GM18951 (cell line): ENCODE results near the gene NEUROD2.

Source experiments
- POLR2A ChIP-seq: IDR thresholded peaks from 4 replicates; pipeline ENCODE4 v1.6.1; 2011; ENCODE audit warnings: mild to moderate bottlenecking; ENCODE audit not compliant: insufficient read length, insufficient read depth; ENCODE audit errors: extremely low read depth
- in situ Hi-C: fragments of 300-500 bp; cut with MboI; formaldehyde crosslinking; loops from one replicate; pipeline ENCODE4 v1.12.0; 2022; ENCODE audit warnings: low sequenced_read_pairs, mixed read lengths, inconsistent platforms; ENCODE audit not compliant: unreplicated experiment

Gene NEUROD2

GRCh38 chr17:39621523-39622379 lies 14.0 kb upstream of the NEUROD2 start:
- no peak for TF ChIP-seq POLR2A
- in situ Hi-C loops: no loop called here

- TF ChIP-seq POLR2A: no peak
- in situ Hi-C loops: no loop called here
Measured at GRCh38 chr17:39619786-39620101, 12.0 kb upstream of the NEUROD2 start.

- TF ChIP-seq POLR2A: no peak
- in situ Hi-C loops: no loop called here
Measured at GRCh38 chr17:39618956-39619785, 11.5 kb upstream of the NEUROD2 start.

- in situ Hi-C loops: no loop called here
Measured at GRCh38 chr17:39618246-39618913, 10.7 kb upstream of the NEUROD2 start.

GRCh38 chr17:39617446-39618245 lies 9.9 kb upstream of the NEUROD2 start:
- in situ Hi-C loops: no loop called here

More at GRCh38 chr17:39618246-39618913, 10.7 kb upstream of the NEUROD2 start:
- no peak for TF ChIP-seq POLR2A

DNA sequence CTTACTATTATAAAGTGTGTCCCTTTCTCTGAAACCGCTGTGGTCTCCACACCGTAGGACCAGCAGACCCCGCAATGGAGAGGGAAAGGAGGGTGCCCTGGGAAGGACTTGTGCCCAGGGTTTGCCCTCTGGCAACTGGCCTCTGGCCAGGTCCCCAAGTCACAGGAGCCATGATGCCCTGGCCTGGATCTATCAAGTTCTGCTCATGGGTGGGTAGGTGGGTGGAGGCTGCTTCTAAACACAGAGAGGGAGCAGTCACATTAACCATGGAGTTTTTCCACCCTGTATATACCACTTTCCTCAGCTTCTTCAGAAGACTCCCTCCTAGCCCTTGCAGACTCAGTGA lies 9.4 kb upstream of the NEUROD2 start:
- in situ Hi-C loops: no loop called here
- TF ChIP-seq POLR2A: no peak

More at GRCh38 chr17:39617446-39618245, 9.9 kb upstream of the NEUROD2 start:
- TF ChIP-seq POLR2A: peak; percentile 37

GRCh38 chr17:39615434-39615833 lies 7.7 kb upstream of the NEUROD2 start:
- no peak for TF ChIP-seq POLR2A
- in situ Hi-C loops: no loop called here

GRCh38 chr17:39614545-39615157 lies 6.9 kb upstream of the NEUROD2 start:
- TF ChIP-seq POLR2A: no peak
- in situ Hi-C loops: no loop called here

DNA sequence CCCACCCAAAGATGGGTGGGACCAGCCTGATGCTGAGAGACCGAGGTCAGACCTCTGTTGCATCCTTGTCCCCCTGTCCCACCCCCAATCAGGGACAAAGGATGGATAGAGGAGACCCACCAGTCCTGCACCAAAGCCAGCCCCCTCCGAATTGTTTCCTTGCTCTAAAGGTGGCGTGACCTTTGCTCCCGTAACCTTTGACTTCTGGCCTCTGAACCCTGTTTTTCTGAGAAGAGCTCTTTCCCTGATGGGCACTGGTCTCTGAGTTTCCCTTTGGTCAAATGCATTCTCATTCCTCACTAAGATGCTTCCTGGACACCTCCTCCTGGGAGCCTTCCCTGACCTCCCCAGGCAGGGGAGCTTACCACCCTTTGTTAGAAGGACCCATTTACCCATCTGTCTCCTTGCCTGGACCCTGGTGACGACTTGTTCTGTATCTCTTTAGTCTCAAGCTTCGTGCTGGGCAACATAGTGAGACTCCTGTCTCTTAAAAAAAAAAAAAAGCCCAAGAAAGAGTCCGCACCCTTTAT lies 5.3 kb upstream of the NEUROD2 start:
- TF ChIP-seq POLR2A: no peak
- in situ Hi-C loops: no loop called here

GRCh38 chr17:39612291-39612894 lies 4.7 kb upstream of the NEUROD2 start:
- TF ChIP-seq POLR2A: no peak
- in situ Hi-C loops: no loop called here

- in situ Hi-C loops: no loop called here
- no peak for TF ChIP-seq POLR2A
Measured at GRCh38 chr17:39611401-39612112, 3.8 kb upstream of the NEUROD2 start.

- in situ Hi-C loops: no loop called here
- TF ChIP-seq POLR2A: no peak
Measured at GRCh38 chr17:39609416-39610025, 1.8 kb upstream of the NEUROD2 start.
